RPMI8226 (cell line): ENCODE results near the gene AGAP1.

Experiments used
- DNase-seq: peaks from one replicate; pipeline ENCODE4 v3.0.0-alpha.2; 2015

The AGAP1 gene

DNA sequence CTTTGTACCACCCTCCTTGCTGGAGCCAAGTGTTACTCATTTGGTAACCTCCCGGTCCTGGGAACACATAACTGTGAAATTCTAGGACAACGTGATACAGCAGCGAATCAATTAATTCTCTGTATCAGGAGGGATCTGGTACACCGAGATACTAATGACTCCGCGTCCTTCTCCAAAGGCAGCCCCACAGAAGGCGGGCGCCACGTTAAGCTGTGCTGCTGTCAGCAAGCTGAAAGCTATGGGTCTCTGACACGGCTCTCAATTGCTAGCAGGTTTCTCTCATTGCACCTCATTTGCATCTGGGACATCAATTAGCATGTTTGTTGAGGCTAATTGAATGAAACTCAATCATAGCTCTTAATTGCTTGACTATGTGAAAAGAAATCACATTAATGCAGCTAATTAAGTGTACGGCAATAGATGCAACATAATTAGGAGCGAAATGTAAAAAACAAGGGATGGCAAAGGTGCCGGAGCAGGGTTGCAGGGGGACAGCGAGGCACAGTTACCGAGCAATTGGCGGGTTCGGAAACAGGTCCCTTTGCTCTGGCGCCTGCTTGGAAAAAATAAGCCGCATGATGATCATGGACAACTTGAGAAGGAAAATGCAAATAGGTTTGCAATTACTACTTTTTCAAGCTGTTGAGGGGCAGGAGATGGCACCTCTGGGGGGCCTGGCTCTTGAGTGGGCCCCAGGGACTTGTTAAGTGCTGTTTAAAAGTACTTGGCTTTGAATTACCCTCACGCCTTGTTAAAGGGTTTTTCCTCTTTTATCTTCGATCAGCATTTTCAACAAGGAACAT is 410.1 kb downstream of the AGAP1 start:
- DNase-seq = no peak

DNA sequence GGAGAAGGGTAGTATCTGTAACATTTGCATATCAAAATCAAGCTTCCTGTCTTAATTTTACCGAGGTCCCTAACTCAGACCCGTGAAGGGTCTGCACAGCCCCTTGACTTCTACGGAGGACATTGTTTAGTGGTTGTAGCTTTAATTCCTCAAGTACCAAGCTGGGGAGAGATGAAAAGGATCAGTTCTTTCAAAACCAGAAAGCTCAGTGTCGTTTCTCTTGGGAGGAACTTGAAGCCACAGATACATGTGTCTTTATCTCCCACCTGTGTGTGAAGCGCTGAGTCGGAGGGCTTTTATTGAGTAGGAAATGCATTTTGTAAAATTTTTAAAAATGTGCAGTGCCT is 410.7 kb downstream of the AGAP1 start:
- no peak for DNase-seq

DNA sequence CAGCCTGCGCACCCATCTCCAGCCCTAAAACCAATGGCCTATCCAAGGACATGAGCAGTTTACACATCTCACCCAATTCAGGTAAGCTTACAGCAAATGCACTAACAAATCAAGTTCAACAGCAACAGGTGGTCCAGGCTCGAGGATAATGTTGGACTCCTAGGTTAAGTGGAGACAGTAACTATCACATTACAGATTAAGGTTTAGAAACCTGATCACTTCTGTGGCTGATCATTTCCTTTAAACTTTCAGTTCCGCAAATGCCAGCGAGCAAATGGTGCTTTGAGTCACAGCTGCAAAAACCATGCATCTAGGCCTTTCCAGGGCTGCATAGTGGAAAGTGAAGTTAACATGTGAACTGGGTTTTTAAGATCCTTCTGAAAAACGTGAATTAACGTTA is 415.0 kb downstream of the AGAP1 start:
- peak; percentile 42 for DNase-seq

DNA sequence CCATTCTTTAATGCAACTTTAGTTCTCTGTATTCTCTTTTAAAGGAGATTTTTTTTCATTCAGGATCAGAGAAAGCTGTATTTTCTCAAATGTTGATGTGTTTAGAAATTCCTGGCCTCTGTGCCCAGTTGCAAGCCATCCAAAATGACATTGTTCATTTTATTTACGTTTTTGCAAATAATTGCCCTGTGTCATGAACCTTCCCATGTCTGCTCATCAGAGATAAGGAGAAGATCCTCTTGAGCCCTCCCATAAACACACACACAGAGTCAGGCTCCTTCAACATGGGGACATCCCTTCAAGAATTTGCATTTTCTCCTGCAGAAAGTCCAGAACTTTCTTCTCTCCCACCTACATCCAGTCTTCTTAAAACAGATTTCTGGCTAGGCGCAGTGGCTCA is 415.5 kb downstream of the AGAP1 start:
- no peak for DNase-seq

DNA sequence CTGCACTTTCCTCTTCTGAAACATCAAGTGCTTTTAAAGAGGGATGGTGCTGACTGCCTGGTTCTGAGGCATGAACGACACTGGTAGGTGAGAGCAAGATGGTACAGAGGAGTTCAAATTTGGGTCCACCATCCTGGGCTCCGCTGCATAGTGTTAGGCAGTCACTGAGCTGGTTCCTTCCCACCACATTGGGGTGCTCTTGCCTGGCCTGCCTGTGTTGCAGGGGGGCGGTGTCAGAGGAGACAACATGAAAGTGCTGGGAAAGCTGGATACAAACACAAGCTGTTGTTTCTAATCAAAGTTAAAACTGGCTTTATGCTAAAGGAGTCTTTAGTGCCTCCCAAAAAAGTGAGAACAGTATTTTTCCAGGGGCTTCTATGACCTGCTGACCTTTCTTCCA is 416.2 kb downstream of the AGAP1 start:
- no peak for DNase-seq

DNA sequence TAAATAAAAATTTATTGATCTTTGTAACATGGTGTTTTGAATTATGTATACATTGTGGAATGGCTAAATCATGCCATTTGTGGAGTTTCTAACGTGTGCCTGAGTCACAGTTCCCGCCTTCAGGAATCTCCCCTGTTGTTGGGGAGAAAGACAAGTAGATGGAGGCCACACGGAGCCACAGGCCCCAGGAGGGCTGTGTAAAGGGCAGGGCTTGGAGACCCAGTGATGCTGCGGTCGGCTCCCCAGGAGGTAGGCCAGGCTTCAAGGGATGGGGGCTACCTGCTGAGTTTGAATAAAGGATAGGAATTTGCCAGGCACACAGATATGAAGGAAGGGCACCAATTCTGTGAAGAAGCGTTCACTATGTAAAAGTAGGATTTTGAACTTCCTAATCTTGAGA is 417.3 kb downstream of the AGAP1 start:
- no peak for DNase-seq

DNA sequence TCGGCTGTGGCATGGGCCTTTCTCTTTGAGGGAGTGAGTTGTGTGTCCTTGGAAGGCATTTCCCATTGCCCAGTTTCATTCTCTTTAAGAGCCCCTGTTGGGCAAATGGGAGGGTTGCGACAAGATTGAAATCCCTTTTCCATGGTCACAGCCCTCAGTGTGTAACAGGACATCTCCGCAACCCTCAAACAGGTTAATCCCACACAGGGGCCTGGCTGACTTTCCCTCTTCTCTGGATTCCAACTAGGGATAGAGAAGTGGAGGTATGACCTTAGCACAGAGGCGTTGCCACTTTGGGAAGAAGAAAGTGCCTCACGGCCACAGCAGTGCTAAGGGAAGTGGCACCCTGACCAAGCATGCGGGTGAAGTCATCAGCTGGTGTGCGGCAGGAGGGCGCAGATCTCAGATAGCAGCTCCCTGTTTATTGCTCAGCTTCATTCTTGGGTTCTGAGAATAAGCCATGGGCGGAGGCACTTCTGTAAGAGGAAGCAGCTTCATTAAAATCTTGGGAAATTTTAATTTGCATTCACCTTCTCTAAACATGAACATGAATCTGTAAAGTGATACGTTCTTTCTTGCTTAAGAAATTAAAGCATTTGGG is 417.9 kb downstream of the AGAP1 start:
- no peak for DNase-seq

DNA sequence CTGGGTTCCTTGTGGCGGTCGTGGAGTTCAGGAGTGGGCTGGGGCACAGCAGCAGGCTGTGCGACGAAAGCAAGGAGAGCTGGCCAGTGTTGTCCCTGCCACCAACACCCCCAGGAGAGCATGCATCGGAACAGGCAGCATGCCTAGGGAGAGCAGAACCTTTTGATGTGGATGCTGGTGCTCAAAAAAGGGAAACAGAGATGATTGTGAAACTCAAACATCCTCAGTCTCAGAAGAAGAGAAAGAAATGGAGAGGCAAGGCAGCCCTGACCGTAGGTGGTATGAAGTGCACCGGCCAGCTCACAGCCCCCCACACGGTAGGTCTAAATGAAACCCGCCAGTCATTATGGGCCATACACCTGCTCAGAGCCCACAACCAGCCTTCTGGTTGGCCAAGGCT is 420.9 kb downstream of the AGAP1 start:
- no peak for DNase-seq

DNA sequence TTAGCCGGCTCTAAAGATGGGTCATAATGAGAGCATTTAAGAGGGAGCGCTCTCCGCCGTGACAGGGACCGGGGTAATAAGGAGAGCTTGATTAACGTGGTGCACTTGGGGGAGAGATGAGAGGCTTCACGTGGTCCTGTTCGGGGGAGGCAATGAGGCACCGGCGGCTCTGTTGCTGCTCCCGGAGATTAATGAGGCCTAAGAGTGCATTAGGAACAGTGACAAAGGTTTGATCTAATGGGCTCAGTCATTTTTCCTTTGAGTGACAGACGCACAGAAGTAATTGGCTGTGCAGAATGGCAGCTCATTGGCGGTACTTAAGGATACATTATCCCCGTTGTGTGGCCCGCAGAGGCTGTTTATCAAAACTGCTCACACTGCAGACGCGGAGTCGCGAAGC is 423.7 kb downstream of the AGAP1 start:
- DNase-seq = no peak

DNA sequence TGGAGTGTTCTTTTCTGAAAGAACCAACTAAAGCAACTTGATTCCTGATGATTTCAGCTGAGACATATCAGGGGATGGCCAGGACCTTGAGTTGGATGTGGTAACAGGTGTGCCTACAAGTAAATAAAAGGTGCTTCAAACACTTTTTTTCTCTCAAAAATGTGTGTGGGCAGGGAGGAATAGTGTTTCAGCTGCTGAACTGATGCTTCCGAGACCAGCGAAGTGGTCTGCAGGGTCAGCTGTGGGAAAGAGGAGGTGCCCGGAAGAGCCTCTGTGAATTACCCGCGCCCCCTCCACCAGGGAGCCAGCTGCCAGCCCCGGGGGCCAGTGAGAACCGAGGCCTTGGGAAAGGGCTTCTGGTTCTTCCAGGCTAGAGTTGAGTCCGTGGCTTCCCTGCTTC is 425.0 kb downstream of the AGAP1 start:
- DNase-seq = no peak

DNA sequence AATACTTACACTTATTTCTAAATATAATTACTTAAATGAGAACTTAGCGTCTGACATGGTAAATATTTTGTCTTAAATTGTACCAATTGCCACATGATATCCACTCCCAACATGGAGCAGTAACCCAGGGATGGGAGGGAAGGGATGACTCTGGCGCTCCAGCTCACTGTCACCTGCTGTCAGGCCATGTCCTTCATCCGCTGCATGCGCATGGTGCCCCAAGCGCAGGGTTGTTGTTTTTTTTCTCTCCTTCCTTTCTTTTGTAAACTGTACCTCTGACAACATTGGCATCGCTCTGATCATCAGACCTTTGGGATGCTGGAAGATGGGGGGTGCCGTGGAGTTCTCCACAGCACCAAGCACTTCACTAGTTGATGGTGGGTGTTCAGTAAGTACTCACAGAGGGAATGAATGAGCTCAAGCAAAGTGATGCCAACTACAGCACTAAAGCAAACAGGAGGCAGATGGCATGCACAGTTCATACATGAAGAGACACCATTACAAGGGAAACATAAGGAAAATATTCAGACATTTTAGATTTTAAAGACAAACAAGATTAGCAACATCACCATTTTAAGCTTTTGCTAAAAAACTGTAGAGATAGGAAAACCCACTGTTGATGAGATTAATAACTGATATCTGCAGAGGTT is 426.5 kb downstream of the AGAP1 start:
- no peak for DNase-seq

DNA sequence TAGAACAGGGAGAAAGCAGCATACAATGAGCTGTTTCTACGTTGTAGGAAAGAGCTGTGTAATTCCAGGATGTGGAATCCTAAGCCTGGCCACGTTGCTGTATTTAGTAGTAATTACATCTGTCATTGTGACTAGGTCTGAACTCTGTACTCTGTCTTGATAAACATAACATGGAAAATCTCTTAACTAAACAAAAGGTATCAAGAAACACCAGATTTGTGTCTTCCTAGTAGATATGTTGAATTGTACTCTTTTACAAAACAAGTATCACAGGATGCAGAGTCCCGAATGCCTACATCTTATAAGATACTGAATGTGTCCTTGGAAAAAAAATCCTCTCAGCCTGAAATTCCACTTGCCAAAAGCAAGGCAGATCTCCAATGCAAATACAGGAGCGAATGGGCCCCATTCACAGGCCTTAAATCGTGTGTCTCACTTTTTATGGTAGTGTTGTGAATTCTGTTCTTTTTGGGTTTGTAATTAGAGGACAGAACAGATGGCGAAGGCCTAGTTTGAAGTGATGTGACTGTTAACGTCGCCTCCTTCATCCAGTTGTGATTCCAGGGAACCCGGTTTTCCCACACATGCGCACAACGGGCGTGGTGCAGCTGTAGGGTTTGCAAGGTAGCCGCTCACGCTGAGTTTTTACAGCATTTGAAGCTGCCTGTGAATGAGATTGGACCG is 427.8 kb downstream of the AGAP1 start:
- DNase-seq = no peak

DNA sequence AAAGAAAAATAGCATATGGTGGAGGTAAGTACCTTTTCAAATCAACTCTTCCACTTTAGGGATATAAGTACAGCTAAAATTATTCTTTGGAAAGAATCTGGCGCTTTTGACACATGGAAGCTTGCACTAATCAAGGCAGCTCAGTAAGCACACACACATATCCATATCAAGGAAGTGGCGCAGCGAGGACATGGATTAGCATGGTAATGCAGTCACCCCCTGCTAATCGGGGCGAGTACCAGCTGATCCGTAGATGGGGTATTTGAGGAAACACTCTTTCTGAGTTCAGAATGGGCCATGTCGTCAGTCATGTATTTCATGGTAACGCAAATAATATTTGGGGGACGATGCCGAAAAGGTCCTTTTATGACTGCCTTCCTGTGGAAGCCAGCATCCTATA is 429.0 kb downstream of the AGAP1 start:
- no peak for DNase-seq

DNA sequence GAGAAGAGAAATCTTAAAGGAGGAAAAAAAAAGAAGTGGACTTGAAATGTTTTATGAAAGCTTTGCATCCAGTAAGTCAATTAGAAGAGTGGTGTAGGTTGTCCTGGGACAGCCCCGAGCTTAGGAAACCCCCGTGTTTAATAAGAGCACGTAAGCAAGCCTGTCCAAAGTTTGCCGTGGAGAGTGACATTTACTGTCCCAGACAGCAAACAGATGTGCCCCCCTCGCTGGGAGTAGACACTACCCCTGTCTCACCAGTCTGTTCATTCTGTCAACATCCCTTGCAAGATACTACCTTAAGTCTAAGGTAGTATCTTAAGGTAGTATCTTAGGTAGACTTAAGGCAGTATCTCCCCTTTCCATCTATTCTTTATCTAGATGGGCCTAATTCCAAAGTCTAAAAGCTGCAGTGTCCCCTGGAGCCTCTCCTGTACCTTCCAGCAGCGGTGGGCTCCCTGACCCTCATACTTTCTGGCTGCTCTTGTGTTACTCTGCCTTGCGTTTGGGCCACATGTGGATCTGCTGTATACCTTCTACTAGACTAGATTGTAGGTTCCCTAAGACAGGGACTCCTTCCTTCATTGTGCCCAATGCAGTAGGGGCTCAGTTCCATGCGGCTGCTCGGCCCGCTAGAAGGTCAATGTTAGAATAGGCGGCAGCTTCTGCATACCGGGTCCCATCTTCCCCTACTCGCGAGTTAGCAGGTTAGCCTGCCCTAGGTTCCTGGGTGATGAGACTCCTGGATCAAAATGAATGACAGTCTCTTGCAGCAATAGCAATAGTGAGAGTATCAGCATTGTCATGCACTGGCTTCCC is 430.2 kb downstream of the AGAP1 start:
- DNase-seq = no peak

DNA sequence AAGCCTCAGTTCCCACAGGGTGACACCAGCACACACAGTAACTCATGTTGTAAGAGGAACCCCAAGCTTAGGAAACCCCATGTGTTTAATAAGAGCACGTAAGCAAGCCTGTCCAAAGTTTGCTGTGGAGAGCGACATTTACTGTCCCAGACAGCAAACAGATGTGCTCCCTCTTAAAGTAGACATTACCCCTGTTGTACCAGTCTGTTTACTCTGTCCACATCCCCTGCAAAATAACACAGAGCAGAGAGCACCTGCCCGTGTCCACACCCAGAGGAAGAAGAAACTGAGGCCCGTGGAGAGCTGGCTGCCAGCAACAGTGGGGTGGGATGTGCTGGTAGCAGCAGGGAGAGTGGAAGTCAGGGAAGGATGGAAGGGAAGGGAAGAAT is 430.8 kb downstream of the AGAP1 start:
- no peak for DNase-seq

DNA sequence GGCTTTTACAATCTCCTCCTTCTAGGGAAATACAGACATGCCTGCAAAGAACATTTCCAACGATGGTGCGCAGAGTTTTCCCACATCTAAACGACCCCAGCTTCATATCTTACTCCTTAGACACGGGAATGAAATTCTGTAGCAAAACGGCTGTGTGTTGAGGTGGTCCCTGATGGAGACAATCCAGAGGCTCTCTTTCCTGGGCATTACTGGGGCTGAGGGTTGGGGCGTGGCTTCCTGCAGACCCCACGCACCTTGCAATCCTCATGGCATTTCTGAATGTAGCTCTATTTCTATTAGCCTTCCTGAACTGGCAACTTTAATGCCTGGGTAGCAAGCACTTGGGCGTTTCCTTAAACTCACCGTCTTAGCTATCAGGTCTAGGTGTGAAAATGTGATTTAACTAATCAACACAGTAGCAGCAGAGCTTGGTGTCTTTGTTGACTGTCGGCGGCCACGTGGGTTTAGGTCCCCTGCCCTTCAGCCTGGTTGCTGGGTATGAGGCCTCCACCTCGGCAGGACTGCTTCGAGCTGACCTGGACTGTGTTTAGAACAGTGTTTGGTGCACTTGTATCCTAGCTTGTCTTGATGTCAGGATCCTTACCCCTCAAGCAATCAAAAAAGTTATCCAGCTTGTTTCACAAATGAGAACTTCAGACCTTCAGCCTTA is 431.5 kb downstream of the AGAP1 start:
- no peak for DNase-seq

DNA sequence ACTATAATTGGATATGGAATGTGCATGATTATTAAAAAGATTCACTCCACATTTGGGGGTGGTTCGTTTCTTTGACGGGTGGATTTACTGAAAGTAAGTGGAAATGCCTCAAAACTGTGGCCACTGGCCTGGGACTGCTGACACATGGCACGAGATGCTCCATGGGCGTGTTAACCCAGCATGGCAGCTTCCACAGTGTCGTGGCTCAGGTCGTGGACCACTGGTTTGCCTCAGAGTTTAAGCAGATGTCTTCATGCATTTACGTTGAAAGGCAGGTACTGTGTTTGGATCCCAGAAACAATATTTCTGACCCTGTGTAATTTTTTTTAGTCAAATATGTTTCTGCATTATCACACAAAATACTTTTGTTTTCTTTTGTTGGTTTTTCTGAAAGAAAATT is 432.4 kb downstream of the AGAP1 start:
- no peak for DNase-seq

DNA sequence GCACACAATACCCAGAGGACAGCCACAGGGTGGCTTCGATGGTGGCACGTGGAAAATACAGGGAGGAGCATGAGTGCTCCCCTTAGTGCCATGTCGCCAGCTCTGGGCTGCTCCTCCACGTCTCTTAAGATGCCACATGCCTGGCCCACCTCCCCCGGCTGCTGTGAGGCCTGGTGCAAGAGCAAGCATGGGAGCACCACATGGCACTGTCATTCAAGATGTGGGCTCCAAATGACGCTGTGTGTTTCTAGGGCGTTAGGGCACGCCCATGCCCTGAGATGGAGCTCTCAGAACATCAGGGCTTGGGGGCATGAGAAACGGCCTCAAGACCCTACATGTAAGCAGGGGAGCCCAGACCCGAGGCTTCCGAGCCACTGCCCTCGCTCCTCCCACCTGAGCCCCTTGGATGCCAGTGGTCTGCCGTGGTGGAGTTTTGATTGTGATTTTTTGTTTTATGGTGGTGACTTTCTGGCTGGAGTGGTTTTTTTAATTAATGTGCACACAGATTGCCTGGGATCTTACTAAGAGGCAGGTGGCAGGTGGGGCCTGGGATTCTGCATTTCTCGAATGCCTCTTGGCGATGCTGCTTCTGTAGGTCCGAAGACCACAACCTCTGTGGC is 435.0 kb downstream of the AGAP1 start:
- DNase-seq = no peak

DNA sequence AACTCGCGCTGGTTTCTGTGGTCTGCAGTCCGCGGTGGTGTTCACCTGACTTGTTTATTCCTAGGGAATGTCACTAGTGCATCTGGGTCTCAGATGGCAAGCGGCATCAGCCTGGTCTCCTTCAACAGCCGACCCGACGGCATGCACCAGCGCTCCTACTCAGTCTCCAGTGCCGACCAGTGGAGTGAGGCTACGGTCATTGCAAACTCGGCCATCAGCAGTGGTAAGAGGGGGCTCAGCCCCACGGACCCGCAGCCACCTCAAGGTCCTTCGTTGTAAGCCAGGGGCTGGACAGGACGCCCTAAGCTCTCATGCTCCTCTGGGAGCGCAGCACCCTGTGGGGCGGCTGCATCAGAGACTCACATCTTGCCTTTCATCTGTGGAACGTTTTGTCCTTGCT is 436.9 kb downstream of the AGAP1 start:
- no peak for DNase-seq

DNA sequence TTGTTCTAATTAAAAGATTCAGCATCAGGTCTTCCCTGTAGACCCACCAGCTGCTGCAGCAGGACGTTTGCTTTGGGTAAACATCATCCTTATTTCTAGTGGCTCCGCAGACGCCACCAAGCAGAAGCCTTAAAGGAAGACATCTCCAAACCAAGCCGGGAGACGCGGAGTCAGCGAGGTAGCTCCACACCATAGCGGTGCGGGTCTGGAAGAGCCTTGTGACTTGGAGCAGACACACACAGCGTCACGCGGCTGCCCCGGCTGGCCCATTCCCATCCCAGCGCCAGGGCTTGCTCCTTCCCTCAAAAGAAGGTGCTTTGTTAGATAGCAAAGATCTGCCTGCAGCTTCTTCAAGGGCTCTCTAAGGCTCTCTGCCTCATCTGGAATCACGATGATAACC is 437.8 kb downstream of the AGAP1 start:
- no peak for DNase-seq

DNA sequence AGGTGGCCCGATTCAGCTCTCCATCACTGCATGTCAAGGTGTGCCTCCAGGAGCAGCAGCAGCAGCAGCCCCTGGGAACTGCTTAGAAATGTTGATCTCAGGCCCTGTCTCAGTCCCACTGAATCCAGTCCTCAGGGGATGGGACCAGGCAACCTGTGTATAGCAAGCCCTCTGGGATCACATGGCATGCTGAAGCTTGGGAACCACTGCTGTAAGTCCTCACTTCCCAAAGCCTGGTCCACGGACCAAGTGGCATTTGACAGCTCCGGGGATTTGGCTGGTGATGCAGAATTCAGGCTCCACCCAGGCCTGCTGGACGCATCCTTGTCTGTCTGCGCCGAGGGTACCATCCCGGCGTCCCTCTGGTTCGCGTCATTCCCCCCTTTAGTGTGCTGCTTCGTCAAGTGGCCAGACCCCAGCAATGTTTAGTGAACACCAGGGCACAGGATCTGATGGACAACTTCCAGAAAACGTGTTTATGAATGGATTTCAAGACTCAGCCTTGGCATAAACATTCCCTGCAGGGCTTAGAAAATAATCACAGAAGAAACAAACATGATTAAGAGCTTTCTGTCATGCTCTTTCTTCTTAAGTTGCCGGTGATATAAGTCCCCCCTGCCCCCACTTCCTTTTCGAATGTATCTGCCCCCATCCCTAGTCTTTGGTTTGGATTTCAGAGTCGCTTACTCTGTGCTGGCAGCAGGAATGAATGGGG is 440.4 kb downstream of the AGAP1 start:
- no peak for DNase-seq
